Stimulated activated CD4-positive, alpha-beta T cell treated with anti-CD3 and anti-CD28 coated beads, Interleukin-4, amount 100 ng/mL, for 24 hours (primary cell): ENCODE measurements around the gene MYPN.
"Not testable (repeated sequence)": the region's sequence is repeated elsewhere in the genome, so short reads cannot be mapped to it uniquely, and the experiment has no call there.

ENCODE experiments used
- DNase-seq: peaks from one replicate; pipeline ENCODE4 v3.0.0-alpha.2; 2020

MYPN gene

DNA sequence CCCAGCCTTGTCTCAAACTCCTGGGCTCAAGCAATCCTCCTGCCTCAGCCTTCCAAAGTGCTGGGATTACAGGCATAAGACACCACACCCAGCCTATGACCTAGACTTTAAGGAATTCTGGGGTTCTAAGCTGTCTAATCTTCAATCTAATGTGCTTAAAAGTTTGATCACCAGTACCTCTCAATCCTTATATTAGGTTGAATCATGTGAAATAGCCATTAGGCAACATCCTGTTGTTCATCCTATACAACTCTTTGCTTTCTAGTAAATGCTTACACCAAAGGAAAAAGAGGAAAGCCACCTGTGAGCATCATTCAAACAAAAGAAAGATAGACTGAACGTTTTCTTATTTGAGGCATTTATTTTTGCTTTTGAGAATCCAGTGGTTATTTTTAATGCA is 66.7 kb downstream of the MYPN start:
- DNase-seq = no peak

DNA sequence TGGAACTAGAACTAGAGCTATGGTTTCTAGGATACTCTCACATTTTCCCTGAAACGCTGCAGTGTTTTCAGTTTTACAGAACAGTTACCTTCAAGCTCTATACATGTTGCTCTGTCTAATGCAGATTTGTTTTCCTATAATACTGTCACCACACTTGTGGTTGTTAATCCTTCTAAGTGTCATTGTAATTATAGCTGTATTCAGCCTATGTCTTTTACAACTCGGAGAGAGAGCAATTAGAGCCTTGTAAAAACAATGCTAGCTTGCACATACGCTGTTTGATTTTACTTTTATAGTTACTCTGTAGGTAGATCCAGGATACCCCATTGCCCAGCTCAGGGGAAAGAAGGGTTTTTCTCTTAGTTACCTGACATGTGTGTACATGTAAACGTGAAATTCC is 67.5 kb downstream of the MYPN start:
- no peak for DNase-seq

DNA sequence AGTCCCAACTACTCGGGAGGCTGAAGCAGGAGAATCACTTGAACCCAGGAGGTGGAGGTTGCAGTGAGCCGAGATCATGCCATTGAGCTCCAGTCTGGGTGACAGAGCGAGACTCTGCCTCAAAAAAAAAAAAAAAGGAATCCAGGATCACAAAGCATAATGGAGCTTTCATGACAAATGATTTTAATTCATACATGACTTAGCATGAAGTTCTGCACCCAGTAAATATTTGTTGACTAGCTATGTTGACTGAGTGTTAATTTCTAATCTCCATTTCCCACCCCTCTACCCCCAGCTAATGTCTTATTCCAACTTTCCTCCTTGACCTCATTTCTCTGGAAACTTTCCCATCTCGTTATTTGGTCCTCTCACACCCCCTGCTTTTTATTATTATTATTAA is 69.3 kb downstream of the MYPN start:
- DNase-seq = no peak

DNA sequence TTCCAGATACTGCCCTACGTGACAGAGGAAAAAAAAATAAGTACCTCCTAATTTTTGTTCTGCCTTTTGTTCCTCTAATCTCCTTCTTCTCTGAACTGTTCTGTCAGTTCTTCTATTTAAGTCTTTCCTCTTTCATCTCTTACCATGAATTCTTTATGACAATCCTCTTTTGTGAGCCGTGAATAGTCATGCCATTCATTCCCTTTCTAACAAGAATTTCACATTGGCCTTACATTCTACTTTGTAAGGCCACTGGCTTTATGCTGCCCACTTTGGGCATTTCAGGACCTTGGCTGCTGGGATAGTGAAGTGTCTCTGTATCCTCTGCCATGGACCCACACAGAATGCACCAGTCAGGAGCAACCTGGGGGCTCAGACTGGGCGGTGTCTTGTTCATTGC is 69.7 kb downstream of the MYPN start:
- no peak for DNase-seq

DNA sequence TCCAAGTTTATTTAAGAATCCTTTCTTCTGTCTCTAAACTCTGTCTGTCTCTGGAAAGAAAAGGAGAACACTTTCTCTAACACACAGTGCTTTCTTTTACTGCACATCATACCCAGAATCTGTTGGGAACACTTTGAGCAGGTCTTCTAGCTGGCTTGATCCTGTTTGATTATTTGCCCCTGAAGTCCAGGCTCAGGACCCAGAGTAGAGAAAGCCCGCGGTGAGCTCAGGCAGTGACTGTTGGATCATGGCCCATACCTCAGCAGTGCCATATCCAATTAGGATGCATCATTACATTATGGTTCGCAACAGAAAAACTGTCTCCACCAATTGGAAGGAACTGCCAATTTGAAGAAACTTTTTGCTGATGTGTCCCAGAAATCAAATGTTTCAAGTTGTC is 71.2 kb downstream of the MYPN start:
- no peak for DNase-seq

DNA sequence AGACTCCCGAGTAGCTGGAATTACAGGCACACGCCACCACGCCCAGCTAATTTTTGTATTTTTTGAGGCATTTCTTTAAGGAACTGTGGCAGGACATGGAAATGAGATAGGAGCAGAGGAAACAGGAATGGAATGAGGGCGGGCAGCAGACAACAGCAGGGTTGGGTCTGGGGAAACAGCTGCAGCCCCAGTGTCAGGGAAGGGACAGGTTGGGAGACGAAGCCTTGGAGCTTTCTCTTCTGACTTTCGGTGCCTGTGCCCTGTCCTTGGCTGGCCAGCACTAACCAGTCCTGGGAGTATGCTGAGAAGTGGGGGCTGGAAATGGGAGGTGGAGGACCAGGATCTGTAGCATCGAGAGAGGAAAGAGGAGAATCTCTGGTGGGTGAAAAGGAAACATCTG is 75.3 kb downstream of the MYPN start:
- DNase-seq = no peak

DNA sequence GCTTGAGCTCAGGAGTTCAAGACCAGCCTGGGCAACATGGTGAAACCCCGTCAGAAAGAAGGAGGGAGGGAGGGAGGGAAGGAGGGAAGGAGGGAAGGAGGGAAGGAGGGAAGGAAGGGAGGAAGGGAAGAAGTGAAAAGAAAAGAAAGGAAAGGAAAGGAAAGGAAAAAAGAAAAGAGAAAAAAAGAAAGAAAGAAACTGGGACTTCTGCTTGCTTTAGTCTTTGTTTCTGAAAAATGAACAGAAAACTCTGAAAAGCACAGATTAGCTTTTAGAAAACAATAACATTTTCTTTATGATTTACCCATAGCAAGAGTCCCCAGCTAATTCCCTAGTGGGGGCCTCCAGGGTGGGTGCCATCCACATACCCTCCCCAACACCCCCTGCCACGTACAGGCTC is 75.8 kb downstream of the MYPN start:
- no peak for DNase-seq

DNA sequence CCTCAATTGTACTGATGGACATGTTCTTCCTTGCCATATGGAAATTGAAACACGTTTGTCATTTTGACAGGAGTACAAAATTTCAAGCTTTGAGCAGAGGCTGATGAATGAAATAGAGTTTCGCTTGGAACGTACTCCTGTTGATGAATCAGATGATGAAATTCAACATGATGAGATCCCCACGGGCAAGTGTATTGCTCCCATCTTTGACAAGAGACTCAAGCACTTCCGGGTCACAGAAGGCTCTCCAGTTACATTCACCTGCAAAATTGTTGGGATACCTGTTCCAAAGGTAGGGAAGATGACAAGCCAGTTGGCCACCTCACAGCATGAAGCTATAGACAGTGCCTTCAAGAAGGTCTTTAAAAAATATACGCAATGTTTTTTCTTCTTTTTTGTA is 79.5 kb downstream of the MYPN start:
- no peak for DNase-seq

DNA sequence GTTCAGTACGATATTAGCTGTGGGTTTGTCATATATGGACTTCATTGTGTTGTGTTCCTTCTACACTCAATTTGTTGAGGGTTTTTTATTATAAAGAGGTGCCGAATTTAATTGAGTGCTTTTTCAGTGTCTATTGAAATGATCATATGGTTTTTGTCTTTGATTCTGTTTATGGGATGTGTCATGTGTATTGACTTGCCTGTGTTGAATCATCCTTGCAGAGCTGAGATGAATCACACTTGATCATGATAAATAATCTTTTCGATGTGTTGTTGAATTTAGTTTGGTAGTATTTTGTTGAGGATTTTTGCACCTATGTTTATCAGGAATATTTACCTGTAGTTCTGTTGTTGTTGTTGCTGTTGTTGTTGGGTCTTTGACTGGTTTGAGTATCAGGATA is 82.8 kb downstream of the MYPN start:
- DNase-seq = no peak

DNA sequence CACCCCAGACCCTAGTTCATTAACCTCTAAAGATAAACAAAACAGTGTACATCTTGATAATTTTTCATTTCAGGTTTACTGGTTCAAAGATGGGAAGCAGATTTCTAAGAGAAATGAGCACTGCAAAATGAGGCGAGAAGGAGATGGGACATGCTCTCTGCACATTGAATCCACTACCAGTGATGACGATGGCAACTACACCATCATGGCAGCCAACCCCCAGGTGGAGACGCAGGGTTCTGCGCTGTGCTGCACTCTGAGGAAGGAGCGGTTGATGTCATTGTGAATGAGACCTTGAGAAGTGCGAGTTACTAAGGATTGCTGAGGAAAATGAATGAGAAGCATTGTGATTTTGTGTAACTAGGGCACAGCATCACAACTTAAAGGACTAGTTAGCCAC is 85.0 kb downstream of the MYPN start:
- DNase-seq = no peak

DNA sequence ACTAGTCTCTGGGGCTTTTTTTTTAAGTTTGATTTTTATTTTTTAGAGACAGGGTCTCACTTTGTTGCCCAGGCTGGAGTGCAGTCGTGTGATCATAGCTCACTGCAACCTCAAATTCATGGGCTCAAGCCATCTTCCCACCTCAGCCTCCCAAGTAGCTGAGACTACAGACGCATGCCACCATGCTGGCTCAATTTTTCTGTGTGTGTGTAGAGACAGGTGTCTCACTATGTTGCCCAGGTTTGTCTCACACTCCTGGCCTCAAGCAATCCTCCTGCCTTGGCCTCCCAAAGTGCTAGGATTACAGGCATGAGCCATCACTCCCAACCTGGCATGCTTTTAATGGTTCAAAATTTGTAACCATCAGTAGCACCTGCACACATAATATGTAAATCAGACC is 86.5 kb downstream of the MYPN start:
- DNase-seq = not testable (repeated sequence)

DNA sequence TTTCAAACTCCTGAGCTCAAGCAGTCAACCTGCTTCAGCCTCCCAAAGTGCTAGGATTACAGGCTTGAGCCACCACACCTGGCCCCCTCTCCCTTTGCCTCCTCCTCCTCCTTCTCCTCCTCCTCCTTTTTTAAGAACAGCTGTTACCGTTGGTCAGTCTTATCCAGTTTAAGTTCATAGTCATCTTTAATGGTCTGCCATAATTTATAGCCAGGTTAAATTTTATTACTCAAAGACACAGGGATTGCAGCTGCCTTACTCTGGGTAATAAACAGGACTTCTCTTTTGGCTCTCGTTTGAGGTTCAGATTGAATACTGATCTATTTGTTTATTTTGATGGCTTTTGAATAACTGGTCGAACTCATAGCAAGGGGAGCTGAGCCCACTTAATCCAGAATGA is 87.4 kb downstream of the MYPN start:
- no peak for DNase-seq

DNA sequence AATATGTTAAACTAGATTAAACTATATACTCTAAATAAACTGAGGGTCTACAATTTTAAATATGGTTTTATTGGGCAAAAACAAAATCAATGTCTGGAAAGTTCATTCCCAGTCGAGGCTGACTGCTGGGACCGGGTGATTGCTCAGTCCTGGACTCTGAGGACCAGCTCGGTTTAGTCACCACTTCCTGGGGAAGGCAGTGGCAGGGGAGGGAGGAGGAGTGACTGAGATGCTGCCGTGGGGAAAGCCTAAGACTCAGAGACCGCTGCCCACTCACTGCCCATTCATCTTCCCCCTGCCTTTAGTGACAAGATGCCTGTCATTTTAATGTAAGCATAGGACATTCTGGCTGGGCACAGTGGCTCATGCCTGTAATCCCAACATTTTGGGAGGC is 93.7 kb downstream of the MYPN start:
- no peak for DNase-seq

DNA sequence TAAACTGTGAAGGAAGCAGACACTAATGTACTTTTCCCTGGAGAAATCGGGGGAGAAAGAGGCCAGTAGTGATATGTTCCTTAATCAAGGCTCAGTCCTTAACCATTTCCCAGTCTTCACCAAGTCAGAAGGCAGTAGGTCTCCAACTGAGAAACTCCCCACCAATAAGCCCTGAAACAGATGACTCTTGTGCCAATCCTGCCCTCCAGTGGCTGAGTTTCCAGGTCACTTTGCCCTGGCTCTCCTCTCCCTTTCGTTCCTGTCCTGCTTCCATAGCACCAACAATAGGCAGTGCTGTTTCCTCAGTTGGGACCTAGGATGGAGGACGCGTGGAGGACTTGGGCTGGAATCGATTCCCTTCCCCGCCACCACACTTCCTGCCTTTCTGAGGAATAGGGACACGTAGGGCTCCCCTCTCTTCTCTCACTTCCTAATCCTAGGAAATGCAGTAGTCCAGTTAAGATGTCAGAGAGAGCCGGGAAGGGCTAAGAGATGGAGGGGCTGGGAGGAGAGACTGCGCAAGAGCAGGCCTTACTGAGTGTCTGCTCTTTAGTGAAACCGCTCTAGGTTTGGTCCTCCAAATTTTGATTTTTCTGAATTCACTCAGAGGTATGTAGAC is 99.2 kb downstream of the MYPN start:
- DNase-seq = no peak

DNA sequence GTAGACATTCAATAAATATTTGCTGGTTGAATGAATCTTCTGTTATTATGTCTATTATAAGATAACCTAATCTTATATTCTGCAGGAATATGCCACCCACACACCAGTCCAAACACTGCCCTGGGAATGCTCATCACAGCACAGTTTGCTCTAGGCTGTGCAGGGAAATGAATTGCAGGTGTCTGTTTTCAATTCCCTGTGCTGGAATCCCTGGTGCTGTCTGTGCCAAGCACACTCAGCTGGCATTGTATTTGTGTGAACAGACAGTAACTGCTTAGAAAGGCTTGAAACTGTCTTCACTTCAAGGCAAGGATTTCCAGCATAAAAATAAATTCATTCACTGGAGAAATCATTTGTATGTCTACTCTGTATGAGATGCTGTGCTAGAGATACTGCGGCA is 102.4 kb downstream of the MYPN start:
- no peak for DNase-seq

DNA sequence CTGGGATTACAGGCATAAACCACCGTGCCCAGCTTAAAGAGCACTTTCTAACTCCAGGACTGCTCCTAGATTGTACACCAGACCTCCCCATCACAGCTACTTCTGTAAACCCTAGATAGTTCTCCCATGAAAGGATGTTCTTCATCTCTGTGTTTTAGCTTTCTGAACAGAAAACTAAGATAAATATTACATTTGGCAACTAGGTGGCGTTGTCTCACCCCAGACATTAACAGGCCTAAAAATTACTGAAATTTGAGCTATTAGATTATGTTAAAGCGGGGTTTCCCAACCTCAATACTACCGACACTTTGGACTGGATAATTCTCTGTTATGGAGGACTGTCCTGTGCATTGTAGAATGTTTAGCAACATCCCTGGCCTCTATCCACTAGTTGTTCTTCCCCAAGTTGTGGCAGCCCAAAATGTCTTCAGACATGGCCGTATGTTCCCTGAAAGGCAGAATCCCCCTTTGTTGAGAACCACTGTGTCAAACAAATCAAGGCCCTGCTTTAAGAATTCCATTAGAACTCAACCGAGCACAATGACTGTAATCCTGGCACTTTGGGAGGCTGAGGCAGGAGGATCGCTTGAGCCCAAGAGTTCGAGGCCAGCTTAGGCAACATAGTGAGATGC is 103.5 kb downstream of the MYPN start:
- DNase-seq = no peak

DNA sequence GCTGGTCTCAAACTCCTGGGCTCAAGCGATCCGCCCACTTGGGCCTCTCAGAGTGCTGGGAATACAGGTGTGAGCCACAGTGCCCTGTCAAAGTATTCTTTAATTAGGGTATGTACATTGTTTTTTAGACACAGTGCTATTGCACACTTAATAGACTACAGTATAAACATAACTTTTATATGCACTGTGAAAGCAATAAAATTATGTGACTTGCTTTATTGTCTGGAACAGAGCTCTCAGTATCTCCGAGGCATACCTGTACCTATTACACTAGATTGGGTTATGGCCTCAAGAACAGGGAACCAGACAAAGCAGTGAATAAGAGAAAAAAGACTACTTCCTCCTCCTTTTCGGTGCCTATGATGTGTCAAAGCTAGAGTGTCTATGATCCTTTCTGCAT is 109.5 kb downstream of the MYPN start:
- DNase-seq = no peak

DNA sequence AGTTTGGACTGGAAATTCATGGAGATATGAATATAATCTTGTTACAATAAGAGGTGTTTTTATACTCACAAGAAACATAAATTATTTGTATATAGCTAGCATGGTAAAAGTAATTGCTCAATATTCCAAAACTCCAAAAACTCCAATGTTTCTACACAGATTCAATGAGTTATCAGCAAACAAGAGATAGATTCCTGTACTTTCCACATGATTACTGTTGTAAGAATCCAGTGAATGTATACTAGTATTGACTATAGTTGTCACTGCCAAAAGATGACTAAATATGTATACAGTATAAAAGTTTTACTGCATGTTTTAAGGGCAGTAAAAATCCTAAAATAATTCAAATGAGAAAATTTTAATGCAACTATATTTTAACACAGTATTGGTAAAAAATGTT is 111.9 kb downstream of the MYPN start:
- DNase-seq = no peak

DNA sequence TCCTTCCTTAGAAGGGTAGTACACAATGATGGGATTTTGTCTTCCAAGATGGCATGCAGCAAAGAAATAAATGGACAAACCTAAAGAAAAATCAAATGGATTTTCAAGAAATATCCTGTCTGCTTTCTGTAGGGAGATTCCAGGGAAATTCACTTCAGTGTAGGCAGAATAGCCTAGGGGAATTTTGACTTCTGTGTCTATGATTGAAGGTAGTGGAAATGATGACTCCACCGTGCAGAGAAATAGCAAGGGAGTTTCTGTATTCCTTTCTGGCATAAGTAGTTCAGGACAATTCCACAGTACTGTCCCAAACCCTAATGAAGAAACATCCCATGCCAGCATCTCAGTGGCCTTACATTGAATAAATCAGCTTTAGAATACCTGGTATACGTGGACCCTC is 113.1 kb downstream of the MYPN start:
- no peak for DNase-seq

DNA sequence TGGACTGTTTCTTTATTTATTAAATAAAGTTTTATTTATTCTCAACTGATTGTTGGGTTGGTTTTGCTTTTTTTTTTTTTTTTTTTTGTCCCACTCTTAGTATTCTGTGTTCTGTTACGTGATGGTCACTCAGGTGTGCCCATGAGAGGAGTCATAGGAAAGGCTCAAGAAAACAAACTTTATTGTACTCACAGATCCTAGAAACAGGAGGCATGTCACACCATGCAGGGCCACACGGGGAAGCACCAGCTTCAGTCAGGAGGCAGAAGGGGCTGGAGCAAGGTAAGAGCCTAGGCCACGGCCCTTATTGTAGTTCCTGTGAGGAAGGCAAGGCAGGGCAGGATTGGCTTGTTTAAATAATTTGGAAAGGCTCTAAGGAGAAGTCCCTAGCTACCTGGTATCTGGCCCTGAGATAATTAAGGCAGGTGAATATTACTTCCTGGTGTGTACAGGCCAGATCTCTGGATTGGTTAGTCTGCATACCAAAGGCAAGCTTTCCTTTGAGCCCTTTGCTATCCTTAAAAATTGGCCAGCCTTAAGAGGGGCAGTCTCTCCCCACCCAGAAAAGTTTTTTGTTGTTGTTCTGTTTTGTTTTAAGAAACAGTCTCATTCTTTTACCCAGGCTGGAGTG is 114.4 kb downstream of the MYPN start:
- DNase-seq = no peak

DNA sequence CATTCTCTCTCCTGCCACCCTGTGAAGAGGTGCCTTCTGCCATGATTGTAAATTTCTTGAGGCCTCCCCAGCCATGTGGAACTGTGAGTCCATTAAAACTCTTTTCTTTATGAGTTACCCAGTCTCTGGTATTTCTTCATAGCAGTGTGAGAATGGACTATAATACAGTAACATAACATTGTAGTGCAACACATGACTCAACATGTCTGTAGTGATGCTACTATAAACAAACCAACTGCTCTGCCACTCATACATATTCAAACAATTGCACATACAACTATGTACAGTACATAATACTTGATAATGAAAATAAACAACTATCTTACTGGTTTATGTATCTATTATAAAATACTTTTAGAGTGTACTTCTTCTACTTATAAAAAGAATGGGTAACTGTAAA is 115.5 kb downstream of the MYPN start:
- no peak for DNase-seq

DNA sequence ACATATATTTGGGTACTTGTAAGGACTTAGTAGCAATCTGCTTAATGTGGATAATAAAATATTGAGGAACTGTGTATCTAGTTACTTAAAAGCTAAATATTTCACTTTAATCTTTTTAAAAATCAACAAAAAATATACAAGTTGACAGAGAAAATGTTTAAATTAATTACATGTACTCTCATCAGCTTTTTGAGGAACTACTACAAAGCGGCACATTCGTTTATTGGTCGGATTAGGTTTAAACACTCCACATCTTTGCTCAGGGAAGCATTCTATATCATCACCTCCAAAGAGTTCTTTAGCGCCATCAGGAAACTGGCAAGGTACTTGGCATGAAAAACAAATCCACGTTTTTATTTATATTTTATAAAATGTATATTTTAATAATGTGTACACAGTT is 121.0 kb downstream of the MYPN start:
- no peak for DNase-seq

DNA sequence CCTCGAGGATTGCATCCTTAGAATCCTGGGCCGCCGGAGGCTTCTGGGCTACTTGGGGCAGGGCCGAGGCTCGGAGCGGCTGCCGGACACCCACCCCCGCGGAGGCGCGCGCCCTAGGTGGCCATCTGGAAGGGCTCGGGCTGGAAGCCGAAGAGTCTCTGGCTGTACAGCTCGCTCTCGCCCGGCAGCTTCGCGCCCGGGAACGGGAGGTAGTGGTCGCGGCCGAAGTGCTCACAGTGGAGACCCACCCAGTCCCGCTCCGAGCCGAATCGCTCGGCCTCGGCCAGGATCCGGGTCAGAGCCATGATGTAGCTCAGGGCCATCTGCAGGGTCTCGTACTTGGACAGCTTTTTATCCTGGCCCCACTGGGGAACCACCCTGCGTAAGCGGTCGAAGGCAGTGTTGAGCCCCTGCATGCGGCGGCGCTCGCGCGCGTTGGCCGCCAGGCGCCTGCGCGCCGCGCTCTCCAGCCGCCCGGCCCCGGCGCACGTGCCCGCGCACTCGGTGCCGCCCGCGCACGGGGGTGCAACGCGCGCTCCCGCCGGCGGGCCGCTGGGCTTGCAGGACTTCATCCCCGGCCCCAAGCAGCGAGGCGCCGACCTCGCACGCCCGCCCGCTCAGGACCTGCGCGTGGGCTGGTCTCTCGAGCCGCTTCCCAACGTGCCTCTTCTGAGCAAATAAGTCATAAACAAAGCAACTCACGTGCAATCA is 122.0 kb downstream of the MYPN start:
- DNase-seq = peak; percentile 14

DNA sequence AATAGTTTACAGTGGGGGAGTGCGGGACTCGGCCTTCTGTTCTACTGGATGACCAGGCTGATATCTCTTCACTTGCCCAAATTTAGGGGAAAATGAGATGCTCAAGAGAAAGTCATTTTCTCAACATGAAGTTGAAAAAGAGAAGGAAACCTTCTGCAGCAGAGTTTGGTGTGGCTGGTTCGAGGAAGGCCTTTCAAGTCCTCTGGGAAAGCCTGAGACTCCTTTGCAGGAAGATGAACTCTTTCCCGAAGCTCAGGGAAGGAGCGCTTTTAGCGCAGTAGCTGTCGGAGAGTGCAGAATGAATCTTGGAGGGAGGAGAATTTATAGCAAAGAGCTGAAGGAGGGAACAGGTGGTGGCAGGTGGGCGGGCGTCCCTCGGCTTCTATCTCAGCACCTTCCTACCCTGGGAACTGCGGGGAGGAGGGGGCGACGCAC is 122.5 kb downstream of the MYPN start, which contains the start of gene ATOH7:
ATOH7 (minus strand) TSS at position 297 of the 435 bp plus-strand sequence. CDS start 436 bp downstream, outside the sequence.
- no peak for DNase-seq
